Measurements from ENCODE around the gene FAM83B.
"Not testable (repeated sequence)": the region's sequence is repeated elsewhere in the genome, so short reads cannot be mapped to it uniquely, and the experiment has no call there.

FAM83B gene

GRCh38 chr6:54899442-54899841 lies 52.9 kb downstream of the FAM83B start:
- no peak for DNase-seq (ENCODE audit: low spot score)

- DNase-seq (ENCODE audit: low spot score): no peak
Observed at GRCh38 chr6:54899986-54900385, 53.4 kb downstream of the FAM83B start.

- no peak for DNase-seq (ENCODE audit: low spot score)
Observed at GRCh38 chr6:54900666-54901065, 54.1 kb downstream of the FAM83B start.

- no peak for DNase-seq (ENCODE audit: low spot score)
Observed at GRCh38 chr6:54903884-54904283, 57.3 kb downstream of the FAM83B start.

- no peak for DNase-seq (ENCODE audit: low spot score)
Observed at GRCh38 chr6:54907355-54907754, 60.8 kb downstream of the FAM83B start.

- no peak for DNase-seq (ENCODE audit: low spot score)
Observed at GRCh38 chr6:54909184-54909583, 62.6 kb downstream of the FAM83B start.

- DNase-seq (ENCODE audit: low spot score): no peak
Observed at GRCh38 chr6:54910431-54910884, 63.9 kb downstream of the FAM83B start.

GRCh38 chr6:54910921-54911320 lies 64.3 kb downstream of the FAM83B start:
- DNase-seq (ENCODE audit: low spot score): no peak

GRCh38 chr6:54913211-54913610 lies 66.6 kb downstream of the FAM83B start:
- no peak for DNase-seq (ENCODE audit: low spot score)

- DNase-seq (ENCODE audit: low spot score): no peak
Observed at GRCh38 chr6:54916858-54917257, 70.3 kb downstream of the FAM83B start.

GRCh38 chr6:54920628-54921027 lies 74.1 kb downstream of the FAM83B start:
- DNase-seq (ENCODE audit: low spot score): no peak

- DNase-seq (ENCODE audit: low spot score): no peak
Observed at GRCh38 chr6:54921891-54922290, 75.3 kb downstream of the FAM83B start.

GRCh38 chr6:54929245-54929909 lies 82.8 kb downstream of the FAM83B start:
- no peak for DNase-seq (ENCODE audit: low spot score)

- DNase-seq (ENCODE audit: low spot score): no peak
Observed at GRCh38 chr6:54932622-54933021, 86.1 kb downstream of the FAM83B start.

GRCh38 chr6:54935739-54936138 lies 89.2 kb downstream of the FAM83B start:
- no peak for DNase-seq (ENCODE audit: low spot score)

- no peak for DNase-seq (ENCODE audit: low spot score)
Observed at GRCh38 chr6:54937371-54937770, 90.8 kb downstream of the FAM83B start.

GRCh38 chr6:54957698-54958097 lies 111.1 kb downstream of the FAM83B start:
- DNase-seq (ENCODE audit: low spot score): no peak

- no peak for DNase-seq (ENCODE audit: low spot score)
Observed at GRCh38 chr6:54958446-54958845, 111.9 kb downstream of the FAM83B start.

GRCh38 chr6:54959820-54960219 lies 113.2 kb downstream of the FAM83B start:
- no peak for DNase-seq (ENCODE audit: low spot score)

GRCh38 chr6:54961372-54961771 lies 114.8 kb downstream of the FAM83B start:
- DNase-seq (ENCODE audit: low spot score): not testable (repeated sequence)

GRCh38 chr6:54970337-54970736 lies 123.8 kb downstream of the FAM83B start:
- no peak for DNase-seq (ENCODE audit: low spot score)

GRCh38 chr6:54971825-54972224 lies 125.3 kb downstream of the FAM83B start:
- no peak for DNase-seq (ENCODE audit: low spot score)

- DNase-seq (ENCODE audit: low spot score): not testable (repeated sequence)
Observed at GRCh38 chr6:54979161-54979560, 132.6 kb downstream of the FAM83B start.

- no peak for DNase-seq (ENCODE audit: low spot score)
Observed at GRCh38 chr6:54980511-54981275, 134.1 kb downstream of the FAM83B start.

Measured in CD4-positive, alpha-beta T cell treated with Interleukin-15 for 4 hours (primary cell).